Small intestine (tissue), 7 donors: Measurements from ENCODE around the gene RAB37. TPM values are rescaled to one million over a fixed set of nuclear protein-coding genes. Genes with fewer than 3 reads are reported as not detected.
A peak's percentile ranks its signal among the peaks of the same experiment; 100 is the strongest.

Experiments
- DNase-seq, 2 donors: peaks; one replicate each; pipeline versions ENCODE4 v3.0.0 to v3.0.0-alpha.2; 2013
- FAIRE-seq: peaks from 2 replicates; lab custom pipeline; 2012; peaks lifted over from hg19 to GRCh38; lab: Jason Lieb, UNC
- H3K27ac ChIP-seq, 3 donors: one replicate each; pipeline ENCODE4 v1.5.1; 2013; ENCODE audit warnings: low read length in 2 of 3, mild to moderate bottlenecking in 2 of 3, control low read depth in 1 of 3, inconsistent platforms in 1 of 3, low read depth in 1 of 3, moderate library complexity in 1 of 3
- H3K27me3 ChIP-seq, 3 donors: one replicate each; pipeline ENCODE4 v1.6.1; 2013; ENCODE audit warnings: low read length in 3 of 3, inconsistent platforms in 1 of 3; ENCODE audit not compliant: control insufficient read depth in 3 of 3, insufficient read depth in 3 of 3
- H3K36me3 ChIP-seq, 3 donors: one replicate each; pipeline ENCODE4 v1.6.1; 2013; ENCODE audit warnings: low read length in 3 of 3, inconsistent platforms in 1 of 3, low read depth in 1 of 3, mild to moderate bottlenecking in 1 of 3, moderate library complexity in 1 of 3; ENCODE audit not compliant: control insufficient read depth in 3 of 3, insufficient read depth in 2 of 3
- H3K4me1 ChIP-seq, 3 donors: one replicate each; pipeline ENCODE4 v1.6.1; 2013; ENCODE audit warnings: low read length in 2 of 3, inconsistent platforms in 1 of 3, low read depth in 1 of 3, mild to moderate bottlenecking in 1 of 3, moderate library complexity in 1 of 3; ENCODE audit not compliant: control insufficient read depth in 3 of 3, insufficient read depth in 2 of 3
- H3K4me3 ChIP-seq, 3 donors: one replicate each; pipeline ENCODE4 v1.5.1; 2013; ENCODE audit warnings: low read length in 3 of 3, control low read depth in 1 of 3, inconsistent platforms in 1 of 3, low read depth in 1 of 3, mild to moderate bottlenecking in 1 of 3, moderate library complexity in 1 of 3
- H3K9me3 ChIP-seq, 2 donors: one replicate each; pipeline ENCODE4 v1.6.1; 2013; ENCODE audit warnings: low read depth in 1 of 2, low read length in 1 of 2; ENCODE audit not compliant: control insufficient read depth in 2 of 2, insufficient read depth in 1 of 2
- WGBS, 3 donors: extraction: QIAGEN DNeasy Blood & Tissue Kit; methylation state at CpG; one replicate each; pipeline ENCODE4 v1.1.7; 2013; 5-methylcytosine and 5-hydroxymethylcytosine counted together
- polyA plus RNA-seq, 4 donors: library from polyadenylated mRNA; stranded (reverse) in 3 of 4; unstranded in 1 of 4; fragments of 200-250 nt in 3 of 4; fragments of 120-200 nt in 1 of 4; gene quantifications; one replicate each; pipeline versions ENCODE4 v1.2.1 to v1.2.3, GENCODE V29; 2013
- donor health status: healthy with polysubstance abuse.
- donor health status: control.
- donor health status: control.
- donor health status: Bipolar disorder and iron deficiency.
- donor health status: healthy.

The RAB37 gene
- polyA plus RNA-seq, 4 donors: 1.8 to 18.7 (median 4.1) TPM

- Histone ChIP-seq H3K27me3 (no peaks in the 10 kb centered on the region), H3K27ac (peak overlapping the region in 1 of 3 donors; percentile 75), H3K4me3 (no peak overlapping the region), H3K9me3 (no peaks in the 10 kb centered on the region), H3K4me1 (peaks cover 0 to 53% (median 0%) of the 10 kb centered on the region in 3 donors), H3K36me3 (peaks cover 0 to 13% (median 0%) of the 10 kb centered on the region in 3 donors)
- DNase-seq: no peak
- no peak for FAIRE-seq
- 83 to 95% (median 92%) methylated on average over 8 of the region's 8 CpGs for WGBS, 3 donors
Measured at GRCh38 chr17:74745548-74746177, 8.6 kb downstream of the RAB37 start.

GRCh38 chr17:74746376-74746775, 9.3 kb downstream of the RAB37 start:
- DNase-seq (no peak), FAIRE-seq (no peak)
- Histone ChIP-seq H3K27me3 (no peaks in the 10 kb centered on the region), H3K4me3 (no peak overlapping the region), H3K4me1 (peaks cover 0 to 53% (median 0%) of the 10 kb centered on the region in 3 donors), H3K36me3 (peaks cover 0 to 18% (median 0%) of the 10 kb centered on the region in 3 donors), H3K9me3 (no peaks in the 10 kb centered on the region), H3K27ac (peak overlapping the region in 1 of 3 donors; percentile 47)
- WGBS, 3 donors: 86 to 89% (median 86%) methylated on average over 5 of the region's 5 CpGs

- 38 to 67% (median 55%) methylated on average over 6 of the region's 6 CpGs for WGBS, 3 donors
- H3K4me3 ChIP-seq: no peak overlapping the region
- DNase-seq (no peak), FAIRE-seq (no peak)
- H3K27me3 ChIP-seq: no peaks in the 10 kb centered on the region
- H3K4me1 ChIP-seq: peaks cover 0 to 53% (median 0%) of the 10 kb centered on the region in 3 donors
- no peaks in the 10 kb centered on the region for H3K9me3 ChIP-seq
- peak overlapping the region in 2 of 3 donors; percentile 44 to 47 for H3K27ac ChIP-seq
- H3K36me3 ChIP-seq: peaks cover 0 to 24% (median 0%) of the 10 kb centered on the region in 3 donors
Measured at GRCh38 chr17:74746922-74747321, 9.9 kb downstream of the RAB37 start.

- no peak for FAIRE-seq
- Histone ChIP-seq H3K9me3 (peaks cover 0 to 4% of the 10 kb centered on the region in 2 donors), H3K4me3 (peak overlapping the region; percentile 35 to 51 (median 50)), H3K27me3 (no peaks in the 10 kb centered on the region), H3K27ac (peak overlapping the region; percentile 35 to 50 (median 35)), H3K4me1 (peaks cover 6 to 61% (median 8%) of the 10 kb centered on the region in 3 donors), H3K36me3 (peaks cover 0 to 37% (median 0%) of the 10 kb centered on the region in 3 donors)
- no peak for DNase-seq
- 0 to 1% (median 0%) methylated on average over 16 to 34 of the region's 34 CpGs for WGBS, 3 donors
Measured at GRCh38 chr17:74748279-74748528, 11.1 kb downstream of the RAB37 start.

- Histone ChIP-seq H3K27ac (peak within 1 kb of the TSS; percentile 91 to 99 (median 97)), H3K36me3 (peaks cover 0 to 42% (median 0%) of the 10 kb centered on the region in 3 donors), H3K27me3 (no peaks in the 10 kb centered on the region), H3K4me1 (peaks cover 8 to 66% (median 9%) of the 10 kb centered on the region in 3 donors), H3K9me3 (peaks cover 0 to 4% of the 10 kb centered on the region in 2 donors), H3K4me3 (peak within 1 kb of the TSS; percentile 97 to 98 (median 97))
- FAIRE-seq (no peak), DNase-seq (peak; percentile 96)
- WGBS, 3 donors: 0% methylated on average over 71 to 90 of the region's 90 CpGs
Measured at GRCh38 chr17:74748529-74749278, 11.6 kb downstream of the RAB37 start, which contains the start of gene NHERF1. TSS of gene NHERF1 (plus strand) at chr17:74748628. CDS start at chr17:74748847, 219 bp downstream.

GRCh38 chr17:74749279-74750038, 12.4 kb downstream of the RAB37 start:
- WGBS, 3 donors: 1 to 3% (median 2%) methylated on average over 32 to 46 of the region's 46 CpGs
- Histone ChIP-seq H3K4me3 (peak overlapping the region; percentile 97 to 98 (median 97)), H3K9me3 (peaks cover 0 to 4% of the 10 kb centered on the region in 2 donors), H3K27me3 (no peaks in the 10 kb centered on the region), H3K4me1 (peaks cover 9 to 68% (median 10%) of the 10 kb centered on the region in 3 donors), H3K36me3 (peaks cover 0 to 49% (median 0%) of the 10 kb centered on the region in 3 donors), H3K27ac (peak overlapping the region; percentile 91 to 99 (median 97))
- DNase-seq (peak; percentile 92 to 95), FAIRE-seq (no peak)

- DNase-seq: no peak
- Histone ChIP-seq H3K36me3 (peaks cover 0 to 54% (median 1%) of the 10 kb centered on the region in 3 donors), H3K4me3 (peak overlapping the region; percentile 97 to 98 (median 97)), H3K27ac (peak overlapping the region; percentile 91 to 99 (median 97)), H3K27me3 (no peaks in the 10 kb centered on the region), H3K4me1 (peaks cover 9 to 68% (median 12%) of the 10 kb centered on the region in 3 donors), H3K9me3 (peaks cover 0 to 4% of the 10 kb centered on the region in 2 donors)
- no peak for FAIRE-seq
- WGBS, 3 donors: 17 to 39% (median 25%) methylated on average over 6 of the region's 6 CpGs
Measured at GRCh38 chr17:74750039-74750326, 12.9 kb downstream of the RAB37 start.
